H1 (cell line): Measurements from ENCODE around the gene ZRANB1. TPM values are rescaled to one million over a fixed set of nuclear protein-coding genes. Genes with fewer than 3 reads are reported as not detected.

Experiments
- CTCF ChIA-PET: fragments of 300-600 bp; sonication (Branson Sonifier 250); formaldehyde crosslinking; loops from one replicate; lab custom pipeline; 2021; ENCODE audit not compliant: partially characterized antibody; lab: Charles Lee
- POLR2A ChIA-PET: fragments of 300-600 bp; sonication (Branson Sonifier 250); formaldehyde crosslinking; loops from one replicate; lab custom pipeline; 2021; ENCODE audit warnings: inconsistent platforms; ENCODE audit not compliant: partially characterized antibody; lab: Charles Lee
- DNase-seq, 2 experiments: peaks; one replicate each; pipeline versions ENCODE4 v3.0.0 to v3.0.0-alpha.2; 2010 to 2022; ENCODE audit warnings: low spot score in 2 of 2, low read depth in 1 of 2, mixed read lengths in 1 of 2
- FAIRE-seq: peaks from 2 replicates; lab custom pipeline; 2011; peaks lifted over from hg19 to GRCh38; lab: Jason Lieb, UNC
- H2AFZ ChIP-seq: 2 replicates; pipeline ENCODE4 v1.8.1; 2012; ENCODE audit warnings: low read length, inconsistent platforms
- H2AK5ac ChIP-seq: 2 replicates; pipeline ENCODE4 v1.6.1; 2013; ENCODE audit warnings: low read depth, low read length
- H2BK120ac ChIP-seq: replicated peaks from 2 replicates; pipeline ENCODE3; 2013; ENCODE audit warnings: low read depth, low read length, inconsistent platforms
- H2BK12ac ChIP-seq: 2 replicates; pipeline ENCODE4 v1.6.1; 2013; ENCODE audit warnings: low read depth, low read length
- H2BK15ac ChIP-seq: 2 replicates; pipeline ENCODE4 v1.6.1; 2013; ENCODE audit warnings: low read length
- H2BK20ac ChIP-seq: 2 replicates; pipeline ENCODE4 v1.6.1; 2013; ENCODE audit warnings: low read length
- H2BK5ac ChIP-seq: 2 replicates; pipeline ENCODE4 v1.6.1; 2013; ENCODE audit warnings: low read depth, low read length
- H3K14ac ChIP-seq: 2 replicates; pipeline ENCODE4 v1.6.1; 2013; ENCODE audit warnings: inconsistent platforms; ENCODE audit not compliant: insufficient read length
- H3K18ac ChIP-seq: 2 replicates; pipeline ENCODE4 v1.6.1; 2013; ENCODE audit warnings: low read length; ENCODE audit errors: extremely low read depth
- H3K23ac ChIP-seq: 2 replicates; pipeline ENCODE4 v1.6.1; 2013; ENCODE audit warnings: inconsistent platforms; ENCODE audit not compliant: insufficient read length
- H3K23me2 ChIP-seq: 2 replicates; pipeline ENCODE4 v1.6.1; 2013; ENCODE audit warnings: low read depth, low read length
- H3K27ac ChIP-seq: 2 replicates; pipeline ENCODE4 v1.6.1; 2011; ENCODE audit warnings: low read depth, low read length, inconsistent platforms
- H3K27me3 ChIP-seq, 4 experiments: replicated peaks in 1 of 4; 1 replicate in 1 of 4; 2 replicates in 3 of 4; pipeline versions ENCODE4 v1.6.1 to v1.8.1; 2011 to 2013; ENCODE audit warnings: low read length in 3 of 4, mild to moderate bottlenecking in 3 of 4, inconsistent platforms in 2 of 4, mixed read lengths in 2 of 4, moderate library complexity in 1 of 4; ENCODE audit not compliant: control insufficient read depth in 3 of 4, insufficient read depth in 3 of 4; ENCODE audit errors: extremely low read depth in 1 of 4
- H3K36me3 ChIP-seq, 4 experiments: 2 replicates each; pipeline versions ENCODE4 v1.6.1 to v1.8.1; 2011 to 2013; ENCODE audit warnings: mild to moderate bottlenecking in 4 of 4, low read length in 3 of 4, moderate library complexity in 2 of 4, control low read depth in 1 of 4, inconsistent platforms in 1 of 4; ENCODE audit not compliant: insufficient read depth in 4 of 4, control insufficient read depth in 2 of 4
- H3K4ac ChIP-seq: replicated peaks from 2 replicates; pipeline ENCODE3; 2013; ENCODE audit warnings: low read length, low read depth, mixed read lengths, inconsistent platforms; ENCODE audit not compliant: insufficient read length
- H3K4me1 ChIP-seq, 4 experiments: replicated peaks in 1 of 4; 1 replicate in 1 of 4; 2 replicates in 3 of 4; pipeline versions ENCODE4 v1.6.1 to v1.8.1; 2011 to 2013; ENCODE audit warnings: low read length in 3 of 4, inconsistent platforms in 2 of 4, mixed read lengths in 1 of 4; ENCODE audit not compliant: insufficient read depth in 4 of 4, control insufficient read depth in 3 of 4
- H3K4me2 ChIP-seq, 2 experiments: 2 replicates each; pipeline versions ENCODE4 v1.6.1 to v1.8.1; 2011 to 2013; ENCODE audit warnings: low read depth in 2 of 2, low read length in 2 of 2, control low read depth in 1 of 2, inconsistent platforms in 1 of 2, mild to moderate bottlenecking in 1 of 2; ENCODE audit not compliant: insufficient read depth in 1 of 2
- H3K4me3 ChIP-seq, 4 experiments: fragments of 200-600, 300-600 bp in 1 of 4; sonication (generic), shearing (Covaris generic), sonication (Bioruptor Twin) in 1 of 4; 2 replicates each; pipeline versions ENCODE4 v1.5.1 to v1.8.1; 2011 to 2016; ENCODE audit warnings: low read length in 4 of 4, low read depth in 3 of 4, control low read depth in 2 of 4, inconsistent platforms in 2 of 4, mild to moderate bottlenecking in 2 of 4, mixed read lengths in 1 of 4, moderate library complexity in 1 of 4; ENCODE audit not compliant: insufficient read depth in 2 of 4; ENCODE audit errors: extremely low read depth in 1 of 4
- H3K56ac ChIP-seq: replicated peaks from 2 replicates; pipeline ENCODE3; 2013; ENCODE audit warnings: low read depth, mild to moderate bottlenecking, mixed read lengths, low read length, inconsistent platforms; ENCODE audit not compliant: insufficient read length
- H3K79me1 ChIP-seq: 2 replicates; pipeline ENCODE4 v1.6.1; 2013; ENCODE audit warnings: low read depth, low read length, control low read depth
- H3K79me2 ChIP-seq, 2 experiments: 2 replicates each; pipeline versions ENCODE4 v1.6.1 to v1.8.1; 2012 to 2013; ENCODE audit warnings: low read length in 2 of 2, mild to moderate bottlenecking in 2 of 2, inconsistent platforms in 1 of 2; ENCODE audit not compliant: insufficient read depth in 2 of 2, control insufficient read depth in 1 of 2
- H3K9ac ChIP-seq, 4 experiments: replicated peaks in 1 of 4; 1 replicate in 1 of 4; 2 replicates in 3 of 4; pipeline versions ENCODE4 v1.6.1 to v1.8.1; 2011 to 2013; ENCODE audit warnings: low read depth in 3 of 4, low read length in 3 of 4, control low read depth in 2 of 4, mild to moderate bottlenecking in 2 of 4, moderate library complexity in 2 of 4, inconsistent platforms in 1 of 4; ENCODE audit errors: extremely low read depth in 1 of 4
- H3K9me3 ChIP-seq, 2 experiments: 2 replicates each; pipeline versions ENCODE4 v1.6.1 to v1.8.1; 2012 to 2013; ENCODE audit warnings: mild to moderate bottlenecking in 2 of 2, moderate library complexity in 2 of 2, control low read depth in 1 of 2, inconsistent platforms in 1 of 2, low read depth in 1 of 2, low read length in 1 of 2, mixed read lengths in 1 of 2; ENCODE audit not compliant: insufficient read depth in 2 of 2
- H4K20me1 ChIP-seq, 2 experiments: replicated peaks in 1 of 2; 2 replicates each; pipeline versions ENCODE3 to v1.8.1; 2011 to 2013; ENCODE audit warnings: inconsistent platforms in 2 of 2, low read length in 2 of 2, mild to moderate bottlenecking in 1 of 2; ENCODE audit not compliant: insufficient read depth in 2 of 2, control insufficient read depth in 1 of 2
- H4K5ac ChIP-seq: 2 replicates; pipeline ENCODE4 v1.6.1; 2013; ENCODE audit warnings: low read length, low read depth, mixed read lengths, inconsistent platforms; ENCODE audit not compliant: insufficient read length
- H4K8ac ChIP-seq: 2 replicates; pipeline ENCODE4 v1.8.0; 2013; ENCODE audit warnings: mild to moderate bottlenecking, moderate library complexity, low read length, inconsistent platforms; ENCODE audit not compliant: insufficient read depth; ENCODE audit errors: extremely low read depth
- H4K91ac ChIP-seq: replicated peaks from 2 replicates; pipeline ENCODE3; 2013; ENCODE audit warnings: low read length, mixed read lengths, inconsistent platforms; ENCODE audit not compliant: insufficient read length
- CEBPB ChIP-seq: IDR thresholded peaks from 2 replicates; pipeline ENCODE4 v1.6.1; 2012; ENCODE audit warnings: low read depth, low read length
- CREB1 ChIP-seq: IDR thresholded peaks from 2 replicates; pipeline ENCODE4 v1.6.1; 2012; ENCODE audit warnings: inconsistent platforms
- KDM5A ChIP-seq: fragments of 200-600 bp; IDR thresholded peaks from 2 replicates; pipeline ENCODE4 v1.7.1; 2012; ENCODE audit warnings: mild to moderate bottlenecking, low read length, inconsistent platforms, mixed read lengths
- POU5F1 ChIP-seq: IDR thresholded peaks from 2 replicates; pipeline ENCODE4 v1.6.1; 2011; ENCODE audit warnings: low read depth, mild to moderate bottlenecking, low read length, moderate library complexity
- RAD21 ChIP-seq, 2 experiments: IDR thresholded peaks in 1 of 2; conservative IDR thresholded peaks in 1 of 2; 2 replicates each; pipeline ENCODE4 v1.6.1; 2011; ENCODE audit warnings: low read depth in 2 of 2, low read length in 2 of 2, improper control_type of control experiment in 1 of 2, inconsistent platforms in 1 of 2, mild to moderate bottlenecking in 1 of 2, moderate library complexity in 1 of 2
- RFX5 ChIP-seq: IDR thresholded peaks from 2 replicates; pipeline ENCODE4 v1.6.1; 2011; ENCODE audit warnings: low read depth, low read length, improper control_type of control experiment, borderline replicate concordance
- RNF2 ChIP-seq: fragments of 200-900, 300-1000 bp; sonication (generic); IDR thresholded peaks from 2 replicates; pipeline ENCODE4 v1.7.1; 2016; ENCODE audit warnings: borderline replicate concordance, low read depth, mild to moderate bottlenecking, antibody characterized with exemption, low read length; ENCODE audit not compliant: poor library complexity, severe bottlenecking; ENCODE audit errors: missing control alignments
- SIN3A ChIP-seq, 2 experiments: IDR thresholded peaks in 1 of 2; conservative IDR thresholded peaks in 1 of 2; 2 replicates each; pipeline ENCODE4 v1.6.1; 2011 to 2012; ENCODE audit warnings: low read length in 2 of 2, improper control_type of control experiment in 1 of 2, low read depth in 1 of 2, mild to moderate bottlenecking in 1 of 2
- ZNF274 ChIP-seq: IDR thresholded peaks from 2 replicates; pipeline ENCODE4 v1.7.0; 2012; ENCODE audit warnings: low read length, borderline replicate concordance; ENCODE audit errors: extremely low read depth
- WGBS, 2 experiments: shearing (Covaris generic) in 1 of 2; methylation state at CpG; one replicate each; pipeline versions ENCODE4 v1.1.6 to v1.1.7; 2013 to 2015; ENCODE audit warnings: low lambda C conversion rate in 2 of 2, mixed read lengths in 2 of 2, inconsistent platforms in 1 of 2, low coverage in 1 of 2, missing lambda C conversion rate in 1 of 2; ENCODE audit not compliant: insufficient replicate concordance in 2 of 2, insufficient coverage in 1 of 2, insufficient read length in 1 of 2; ENCODE audit errors: extremely low coverage in 1 of 2, missing lambda C conversion rate in 1 of 2; 5-methylcytosine and 5-hydroxymethylcytosine counted together
- polyA plus RNA-seq, 7 experiments: library from polyadenylated mRNA; depleted of rRNA in 3 of 7; stranded (reverse) in 5 of 7; unstranded in 2 of 7; fragments of >200 nt in 5 of 7; fragments of 200-250 nt in 2 of 7; gene quantifications; 1 replicate in 5 of 7; 2 replicates in 1 of 7; 4 replicates in 1 of 7; pipeline versions ENCODE4 v1.2.1 to v1.2.3, GENCODE V29; 2011 to 2013; ENCODE audit warnings: missing spikeins in 2 of 7, mixed read lengths in 2 of 7
- total RNA-seq: library from RNA; stranded (reverse); fragmentation: NEBNext Ultra II Directional; extraction: Animal tissue kit (Norgen Biotek cat#: 25700); gene quantifications from 2 replicates; pipeline ENCODE4 v1.2.1, GENCODE V29; 2021
- TF ChIP-seq, protein P1 (sequence below): IDR thresholded peaks from 2 replicates; pipeline ENCODE4 v1.6.1; 2012; ENCODE audit warnings: low read length, inconsistent platforms

Gene ZRANB1
- total and polyA plus RNA-seq, 2 of the 8 experiments (the other 6 are each of a cell fraction or from before 2014, with no cell fraction given) = 6.1 to 19.9 TPM

DNA sequence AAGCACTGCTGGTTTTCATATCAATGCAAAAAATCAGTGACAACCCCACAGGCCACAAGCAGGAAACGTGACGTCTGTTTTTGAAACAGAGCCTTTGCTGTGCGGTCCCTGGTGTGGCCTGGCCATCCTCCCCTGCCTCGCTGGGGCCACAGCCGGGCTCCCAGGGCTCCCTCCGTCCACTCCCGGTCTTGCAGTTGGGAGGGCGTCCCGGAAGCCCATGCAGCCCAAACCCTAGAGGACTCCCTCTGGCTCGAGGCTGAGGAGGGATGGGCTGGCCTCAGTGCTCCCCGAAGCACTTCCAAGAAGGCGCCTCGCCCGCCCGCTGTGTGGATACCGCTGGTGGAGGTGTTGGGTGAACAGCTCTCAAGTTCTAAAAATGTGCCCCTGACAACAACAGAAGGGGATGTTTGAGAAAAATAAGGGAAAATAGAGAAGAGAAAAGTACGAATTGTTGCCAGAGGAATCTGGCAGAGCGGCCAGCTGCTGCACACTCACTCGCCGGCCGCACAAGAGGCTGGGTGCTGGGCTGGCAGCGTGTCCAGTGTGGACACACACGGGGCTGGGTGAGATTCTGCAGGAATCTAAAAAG, 73.5 kb downstream of the ZRANB1 start:
- H2AFZ ChIP-seq = no peak overlapping the region
- no peak overlapping the region for H2BK15ac ChIP-seq
- WGBS, 2 experiments = 95% methylated on average over 23 of the region's 23 CpGs; no CpG with 5 or more reads in 1 of the 2 experiments
- H4K91ac ChIP-seq = no peak overlapping the region
- FAIRE-seq (no peak), DNase-seq (no peak)
- H4K8ac ChIP-seq = no peak overlapping the region; the same call in 1 of the 2 replicates
- peaks cover 4 to 36% (median 10%) of the 10 kb centered on the region in 4 experiments; a peak in 6 of 8 replicates for H3K36me3 ChIP-seq
- no peak overlapping the region for H2BK20ac ChIP-seq
- H3K14ac ChIP-seq = no peak overlapping the region
- no peak overlapping the region for H3K27ac ChIP-seq
- H3K79me2 ChIP-seq = peaks cover 2 to 100% of the 10 kb centered on the region in 2 experiments; a peak in 3 of 4 replicates
- H3K23me2 ChIP-seq = no peaks in the 10 kb centered on the region
- H3K56ac ChIP-seq = no peak overlapping the region
- POLR2A ChIA-PET = interaction anchor here (1.8 kb wide), 1 partner anchor 21 kb away, joined by 7 read pairs; no protein-coding TSS in a partner anchor
- H3K79me1 ChIP-seq = peaks cover 47% of the 10 kb centered on the region
- H3K4me1 ChIP-seq = peaks cover 1 to 6% (median 3%) of the 10 kb centered on the region in 4 experiments; a peak in 6 of 7 replicates
- H4K20me1 ChIP-seq = peaks cover 34 to 40% of the 10 kb centered on the region in 2 experiments
- no peak overlapping the region; the same call in 1 of the 2 replicates for H2BK5ac ChIP-seq
- no peak overlapping the region for H3K18ac ChIP-seq
- no peak overlapping the region for H3K4me2 ChIP-seq
- no peak overlapping the region for H4K5ac ChIP-seq
- no peaks in the 10 kb centered on the region for H3K27me3 ChIP-seq
- no peak overlapping the region for H3K4me3 ChIP-seq
- CTCF ChIA-PET = interaction anchor here (0.9 kb wide), 2 partner anchors 15 to 22 kb away, joined by 3 to 4 read pairs; no protein-coding TSS in a partner anchor
- no peak overlapping the region for H3K23ac ChIP-seq
- H2BK120ac ChIP-seq = no peak overlapping the region
- no peak overlapping the region for H2BK12ac ChIP-seq
- H3K9me3 ChIP-seq = peaks cover 6% of the 10 kb centered on the region in 2 experiments; a peak in 3 of 4 replicates
- no peak overlapping the region for H3K9ac ChIP-seq
- no peak overlapping the region for H2AK5ac ChIP-seq
- H3K4ac ChIP-seq = no peak overlapping the region
- no peak for TF ChIP-seq ZNF274
- TF ChIP-seq, protein P1, sequence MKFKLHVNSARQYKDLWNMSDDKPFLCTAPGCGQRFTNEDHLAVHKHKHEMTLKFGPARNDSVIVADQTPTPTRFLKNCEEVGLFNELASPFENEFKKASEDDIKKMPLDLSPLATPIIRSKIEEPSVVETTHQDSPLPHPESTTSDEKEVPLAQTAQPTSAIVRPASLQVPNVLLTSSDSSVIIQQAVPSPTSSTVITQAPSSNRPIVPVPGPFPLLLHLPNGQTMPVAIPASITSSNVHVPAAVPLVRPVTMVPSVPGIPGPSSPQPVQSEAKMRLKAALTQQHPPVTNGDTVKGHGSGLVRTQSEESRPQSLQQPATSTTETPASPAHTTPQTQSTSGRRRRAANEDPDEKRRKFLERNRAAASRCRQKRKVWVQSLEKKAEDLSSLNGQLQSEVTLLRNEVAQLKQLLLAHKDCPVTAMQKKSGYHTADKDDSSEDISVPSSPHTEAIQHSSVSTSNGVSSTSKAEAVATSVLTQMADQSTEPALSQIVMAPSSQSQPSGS = no peak
- no peak for TF ChIP-seq CEBPB
- no peak for TF ChIP-seq POU5F1
- TF ChIP-seq RFX5 = no peak
- TF ChIP-seq SIN3A (conservative IDR thresholded peaks at IDR 0.05 in 1 of 2, IDR thresholded peaks at IDR 0.05 in 1 of 2; ENCODE audit: low read depth in 1 of 2, low read length in 2 of 2) = no peak
- TF ChIP-seq CREB1 = no peak
- TF ChIP-seq RAD21 (IDR thresholded peaks at IDR 0.05 in 1 of 2, conservative IDR thresholded peaks at IDR 0.05 in 1 of 2; ENCODE audit: low read depth in 2 of 2, low read length in 2 of 2) = no peak
- no peak for TF ChIP-seq KDM5A
- TF ChIP-seq RNF2 = no peak
